Right lobe of liver (tissue), 6 donors: ENCODE measurements around the gene ETNPPL. TPM values are rescaled to one million over a fixed set of nuclear protein-coding genes. Genes with fewer than 3 reads are reported as not detected.
"Not testable (repeated sequence)": the region's sequence is repeated elsewhere in the genome, so short reads cannot be mapped to it uniquely, and the experiment has no call there.

Source experiments
- ATAC-seq, 4 donors: fragments of 200-7000 bp; cut with Tn5 transposase; one replicate each; pipeline ENCODE4 v1.9.1; 2020; ENCODE audit warnings: mild to moderate bottlenecking in 4 of 4, moderate library complexity in 4 of 4
- DNase-seq, 3 donors: peaks; one replicate each; pipeline ENCODE4 v3.0.0-alpha.2; 2020
- H3K27ac ChIP-seq, 3 donors: fragments of 200-600 bp; one replicate each; pipeline ENCODE4 v1.8.0; 2022
- H3K27me3 ChIP-seq, 2 donors: fragments of 200-600 bp; one replicate each; pipeline ENCODE4 v1.8.0; 2022
- H3K36me3 ChIP-seq, 4 donors: fragments of 200-600 bp; sonication (generic) in 1 of 4; one replicate each; pipeline versions ENCODE4 v1.5.1 to v1.8.0; 2017 to 2022; ENCODE audit warnings: control low read depth in 1 of 4
- H3K4me1 ChIP-seq, 4 donors: fragments of 200-600 bp; sonication (generic) in 1 of 4; one replicate each; pipeline versions ENCODE4 v1.5.1 to v1.8.0; 2017 to 2022; ENCODE audit warnings: control low read depth in 1 of 4
- H3K4me3 ChIP-seq, 3 donors: fragments of 200-600 bp; one replicate each; pipeline ENCODE4 v1.8.0; 2022
- H3K9me3 ChIP-seq, 4 donors: fragments of 200-600 bp; sonication (generic) in 1 of 4; one replicate each; pipeline versions ENCODE4 v1.5.1 to v1.8.0; 2017 to 2022; ENCODE audit warnings: control low read depth in 1 of 4
- POLR2A ChIP-seq: fragments of 450-650 bp; IDR thresholded peaks from one replicate; pipeline ENCODE4 v1.6.1; 2017; ENCODE audit warnings: antibody characterized with exemption, mild to moderate bottlenecking
- WGBS: methylation state at CpG from one replicate; pipeline ENCODE4 v1.1.6; 2018; ENCODE audit warnings: low coverage, low lambda C conversion rate; ENCODE audit not compliant: insufficient coverage; ENCODE audit errors: missing lambda C conversion rate; 5-methylcytosine and 5-hydroxymethylcytosine counted together
- intact Hi-C, 2 donors: fragments of 100-400 bp; cut with DNase I; formaldehyde crosslinking; loops; one replicate each; pipeline versions ENCODE4 v1.11.2 to v1.14.1; 2022
- total RNA-seq, 6 experiments: library from RNA; depleted of rRNA in 2 of 6; stranded (reverse); fragments of >200 nt in 2 of 6; fragmentation: NEBNext Ultra II Directional in 3 of 6; extraction: Animal tissue kit (Norgen Biotek cat#: 25700) in 3 of 6; gene quantifications; one replicate each; pipeline versions ENCODE4 v1.1.0 to v1.2.4, GENCODE V29; 2016 to 2023
- TF ChIP-seq, protein P1 (sequence below), 4 donors: fragments of 200-600 bp in 3 of 4; fragments of 450-650 bp in 1 of 4; IDR thresholded peaks; one replicate each; pipeline versions ENCODE4 v1.5.1 to v1.8.0; 2016 to 2022; ENCODE audit warnings: antibody characterized with exemption in 4 of 4, mild to moderate bottlenecking in 2 of 4
- donor health status: DM: no; HTN: yes; CAD: no.
- donor health status: DM: no; HTN: no; CAD: no.
- donor health status: DM: no; HTN: no; CAD: no.
- donor health status: DM: no; HTN: yes; CAD: no.
- donor health status: DM: no; HTN: yes; CAD: no.

Gene ETNPPL
- total RNA-seq, 6 experiments from 2014 or later = 15.7 to 125 (median 22.5) TPM

DNA sequence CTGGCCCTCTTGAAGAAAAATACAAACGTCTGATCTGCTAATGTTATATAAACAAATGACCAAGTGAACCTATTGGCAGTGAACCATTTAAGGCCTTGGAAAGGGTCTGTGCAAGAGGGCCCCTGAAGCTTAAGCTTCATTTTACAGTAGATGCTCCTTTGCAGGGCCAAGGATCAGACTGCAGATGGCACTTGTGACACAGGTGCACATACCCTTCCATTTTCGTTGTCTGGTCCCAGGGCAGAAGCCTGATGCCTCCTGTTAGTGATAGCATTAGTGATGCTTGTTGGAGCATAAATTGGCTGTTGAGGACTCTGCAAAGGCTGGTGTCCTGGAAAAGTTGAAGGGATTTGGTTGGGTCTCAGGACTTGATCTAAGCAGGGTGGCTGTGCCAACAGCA lies 46.5 kb downstream of the ETNPPL start:
- H3K4me3 ChIP-seq = no peak overlapping the region
- ATAC-seq (peak in 1 of 4 donors; percentile 32), DNase-seq (no peak)
- 21% methylated on average over 1 of the region's 2 CpGs for WGBS
- intact Hi-C loops = no loop called here
- TF ChIP-seq, protein P1, sequence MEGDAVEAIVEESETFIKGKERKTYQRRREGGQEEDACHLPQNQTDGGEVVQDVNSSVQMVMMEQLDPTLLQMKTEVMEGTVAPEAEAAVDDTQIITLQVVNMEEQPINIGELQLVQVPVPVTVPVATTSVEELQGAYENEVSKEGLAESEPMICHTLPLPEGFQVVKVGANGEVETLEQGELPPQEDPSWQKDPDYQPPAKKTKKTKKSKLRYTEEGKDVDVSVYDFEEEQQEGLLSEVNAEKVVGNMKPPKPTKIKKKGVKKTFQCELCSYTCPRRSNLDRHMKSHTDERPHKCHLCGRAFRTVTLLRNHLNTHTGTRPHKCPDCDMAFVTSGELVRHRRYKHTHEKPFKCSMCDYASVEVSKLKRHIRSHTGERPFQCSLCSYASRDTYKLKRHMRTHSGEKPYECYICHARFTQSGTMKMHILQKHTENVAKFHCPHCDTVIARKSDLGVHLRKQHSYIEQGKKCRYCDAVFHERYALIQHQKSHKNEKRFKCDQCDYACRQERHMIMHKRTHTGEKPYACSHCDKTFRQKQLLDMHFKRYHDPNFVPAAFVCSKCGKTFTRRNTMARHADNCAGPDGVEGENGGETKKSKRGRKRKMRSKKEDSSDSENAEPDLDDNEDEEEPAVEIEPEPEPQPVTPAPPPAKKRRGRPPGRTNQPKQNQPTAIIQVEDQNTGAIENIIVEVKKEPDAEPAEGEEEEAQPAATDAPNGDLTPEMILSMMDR (IDR thresholded peaks at IDR 0.05) = peak in 1 of 4 donors; percentile 13
- TF ChIP-seq POLR2A = no peak
- H3K27ac ChIP-seq = no peak overlapping the region
- H3K36me3 ChIP-seq = no peaks in the 10 kb centered on the region
- H3K27me3 ChIP-seq = no peaks in the 10 kb centered on the region
- no peaks in the 10 kb centered on the region for H3K9me3 ChIP-seq
- peaks cover 0 to 9% (median 0%) of the 10 kb centered on the region in 4 donors for H3K4me1 ChIP-seq

DNA sequence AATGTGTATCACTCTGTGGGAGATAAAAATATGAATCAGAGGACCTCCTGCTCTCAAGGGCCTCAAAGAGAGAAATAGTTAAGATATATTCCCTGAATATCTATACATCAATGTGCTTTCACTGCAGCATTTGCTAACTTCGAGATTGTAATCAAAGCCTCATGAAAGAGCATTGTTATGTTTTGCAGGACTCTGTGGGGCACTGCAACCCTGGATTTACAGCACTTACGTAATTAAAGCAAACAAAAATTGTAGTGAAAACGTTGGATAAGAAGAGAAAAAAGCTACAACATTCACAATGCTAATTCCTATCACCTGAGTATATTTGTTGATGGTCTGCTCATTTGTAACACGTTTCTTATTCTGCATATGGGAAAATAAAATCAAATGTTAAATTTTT lies 48.0 kb downstream of the ETNPPL start:
- H3K36me3 ChIP-seq = no peaks in the 10 kb centered on the region
- H3K4me1 ChIP-seq = peaks cover 0 to 9% (median 0%) of the 10 kb centered on the region in 4 donors
- no peak overlapping the region for H3K4me3 ChIP-seq
- no peak for TF ChIP-seq POLR2A
- TF ChIP-seq, protein P1 (IDR thresholded peaks at IDR 0.05) = peak in 1 of 4 donors; percentile 11
- no peaks in the 10 kb centered on the region for H3K27me3 ChIP-seq
- DNase-seq (no peak), ATAC-seq (peak; percentile 71 to 80 (median 72))
- H3K9me3 ChIP-seq = no peaks in the 10 kb centered on the region
- intact Hi-C loops = no loop called here
- no peak overlapping the region for H3K27ac ChIP-seq
- 19% methylated on average over 4 of the region's 4 CpGs for WGBS

DNA sequence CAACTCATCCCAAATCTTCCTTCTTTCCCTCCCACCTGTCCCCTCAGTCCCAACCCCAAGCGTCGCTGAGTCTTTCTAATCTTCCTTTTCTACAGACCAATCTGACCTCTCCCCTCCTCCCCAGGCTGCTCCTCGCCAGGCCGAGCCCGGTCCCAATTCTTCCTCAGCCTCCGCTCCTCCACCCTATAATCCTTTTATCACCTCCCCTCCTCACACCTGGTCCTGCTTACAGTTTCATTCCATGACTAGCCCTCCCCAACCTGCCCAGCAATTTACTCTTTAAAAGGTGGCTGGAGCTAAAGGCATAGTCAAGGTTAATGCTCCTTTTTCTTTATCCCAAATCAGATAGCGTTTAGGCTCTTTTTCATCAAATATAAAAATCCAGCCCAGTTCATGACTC lies 52.3 kb downstream of the ETNPPL start:
- ATAC-seq, H3K36me3 ChIP-seq, H3K27me3 ChIP-seq, intact Hi-C loops, H3K4me3 ChIP-seq, H3K9me3 ChIP-seq, DNase-seq, H3K27ac ChIP-seq: not testable (repeated sequence)
- H3K4me1 ChIP-seq = peaks cover 0 to 14% (median 0%) of the 10 kb centered on the region in 4 donors
- 79% methylated on average over 7 of the region's 7 CpGs for WGBS

DNA sequence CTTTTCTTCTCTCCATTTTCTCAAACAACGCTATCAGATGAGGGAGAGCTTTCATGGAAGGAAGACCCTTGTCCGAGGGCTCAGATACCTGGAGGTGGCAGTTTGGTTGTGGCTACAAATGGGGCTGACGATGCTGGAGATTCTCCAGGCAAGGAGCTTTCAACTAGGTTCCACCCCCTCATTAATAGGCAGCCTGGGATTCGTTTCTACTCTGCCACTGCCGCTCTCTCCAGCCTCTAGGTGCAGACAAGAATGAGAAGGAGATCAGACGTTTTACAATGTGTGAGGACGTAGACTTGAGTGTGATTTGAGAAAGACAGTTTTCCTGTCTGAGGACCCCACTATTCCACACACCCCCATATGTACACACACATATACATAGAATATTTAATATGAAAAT lies 53.1 kb downstream of the ETNPPL start:
- H3K27ac ChIP-seq = no peak overlapping the region
- H3K27me3 ChIP-seq = no peaks in the 10 kb centered on the region
- WGBS = 65% methylated on average over 7 of the region's 7 CpGs
- H3K4me1 ChIP-seq = peaks cover 0 to 9% (median 0%) of the 10 kb centered on the region in 4 donors
- H3K4me3 ChIP-seq = no peak overlapping the region
- H3K9me3 ChIP-seq = no peaks in the 10 kb centered on the region
- TF ChIP-seq, protein P1 (IDR thresholded peaks at IDR 0.05) = no peak
- no peak for TF ChIP-seq POLR2A
- H3K36me3 ChIP-seq = no peaks in the 10 kb centered on the region
- intact Hi-C loops = no loop called here
- ATAC-seq (no peak), DNase-seq (no peak)

DNA sequence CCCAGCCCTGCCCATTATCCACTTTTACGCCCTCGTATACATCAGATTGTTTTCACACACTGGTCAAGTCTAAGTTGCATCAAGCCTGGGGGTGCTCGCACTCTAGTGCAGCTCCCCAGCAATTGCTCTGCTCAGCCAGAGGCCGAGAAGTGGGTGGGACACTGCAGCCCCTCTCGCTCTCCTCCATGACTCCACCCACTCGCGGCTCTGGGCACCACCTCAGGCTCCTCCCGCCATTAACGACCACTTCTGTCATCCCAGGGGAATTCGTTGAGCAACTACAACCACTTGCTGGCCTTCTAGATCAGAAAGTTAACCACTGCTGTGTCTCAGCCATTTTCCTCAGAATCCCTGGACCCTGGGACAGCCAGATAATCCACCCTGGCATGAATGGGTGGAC lies 53.6 kb downstream of the ETNPPL start:
- WGBS = 82% methylated on average over 8 of the region's 10 CpGs
- H3K4me1 ChIP-seq = peaks cover 0 to 13% (median 0%) of the 10 kb centered on the region in 4 donors

More for the DNA sequence above, 53.6 kb downstream of the ETNPPL start:
- Histone ChIP-seq H3K9me3 (no peaks in the 10 kb centered on the region), H3K27me3 (no peaks in the 10 kb centered on the region), H3K27ac (no peak overlapping the region), H3K4me3 (no peak overlapping the region), H3K36me3 (no peaks in the 10 kb centered on the region)
- TF ChIP-seq POLR2A = no peak
- TF ChIP-seq, protein P1 (IDR thresholded peaks at IDR 0.05) = no peak
- intact Hi-C loops = no loop called here
- no peak for ATAC-seq
- no peak for DNase-seq
